IPS-NIHi11 (cell line): ENCODE data around the gene POLRMT.
A peak's percentile ranks its signal among the peaks of the same experiment; 100 is the strongest.
"Not testable (repeated sequence)": the region's sequence is repeated elsewhere in the genome, so short reads cannot be mapped to it uniquely, and the experiment has no call there.

Source experiments
- DNase-seq: peaks from one replicate; pipeline ENCODE4 v3.0.0; 2012; ENCODE audit warnings: mixed read lengths, low spot score

The POLRMT gene

DNA sequence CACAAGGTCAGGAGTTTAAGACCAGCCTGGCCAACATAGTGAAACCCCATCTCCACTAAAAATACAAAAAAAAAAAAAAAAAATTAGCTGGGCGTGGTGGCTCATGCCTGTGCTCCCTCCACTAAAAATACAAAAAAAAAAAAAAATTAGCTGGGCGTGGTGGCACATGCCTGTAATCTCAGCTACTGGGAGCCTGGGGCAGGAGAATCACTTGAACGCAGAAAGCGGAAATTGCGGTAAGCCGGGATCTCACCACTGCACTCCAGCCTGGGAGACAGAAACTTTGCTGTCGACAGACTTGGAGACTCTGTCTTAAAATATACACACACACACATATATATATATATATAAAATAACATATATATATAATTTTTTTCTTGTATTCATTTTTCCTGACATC is 6.8 kb downstream of the POLRMT start:
- DNase-seq, result not testable (repeated sequence)

DNA sequence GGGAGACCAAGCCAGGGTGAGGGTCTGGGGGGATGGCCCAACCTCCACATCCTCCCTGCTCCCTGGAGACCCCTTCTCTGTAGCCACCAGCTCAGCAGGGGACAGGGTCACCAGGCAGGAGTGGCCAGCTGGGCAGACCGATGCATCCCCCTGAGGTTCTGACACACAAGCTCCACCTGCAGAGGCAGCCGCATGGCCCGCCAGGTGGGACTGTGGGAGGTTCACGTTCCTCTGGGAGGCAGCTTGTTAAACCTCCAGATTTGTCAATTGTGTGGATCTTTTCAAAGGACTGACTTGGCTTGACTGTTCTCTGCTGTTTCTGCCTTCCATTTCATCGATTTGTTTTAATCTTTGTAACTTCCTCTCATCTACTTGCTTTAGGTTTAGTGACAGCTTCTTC is 8.1 kb downstream of the POLRMT start:
- no peak for DNase-seq

DNA sequence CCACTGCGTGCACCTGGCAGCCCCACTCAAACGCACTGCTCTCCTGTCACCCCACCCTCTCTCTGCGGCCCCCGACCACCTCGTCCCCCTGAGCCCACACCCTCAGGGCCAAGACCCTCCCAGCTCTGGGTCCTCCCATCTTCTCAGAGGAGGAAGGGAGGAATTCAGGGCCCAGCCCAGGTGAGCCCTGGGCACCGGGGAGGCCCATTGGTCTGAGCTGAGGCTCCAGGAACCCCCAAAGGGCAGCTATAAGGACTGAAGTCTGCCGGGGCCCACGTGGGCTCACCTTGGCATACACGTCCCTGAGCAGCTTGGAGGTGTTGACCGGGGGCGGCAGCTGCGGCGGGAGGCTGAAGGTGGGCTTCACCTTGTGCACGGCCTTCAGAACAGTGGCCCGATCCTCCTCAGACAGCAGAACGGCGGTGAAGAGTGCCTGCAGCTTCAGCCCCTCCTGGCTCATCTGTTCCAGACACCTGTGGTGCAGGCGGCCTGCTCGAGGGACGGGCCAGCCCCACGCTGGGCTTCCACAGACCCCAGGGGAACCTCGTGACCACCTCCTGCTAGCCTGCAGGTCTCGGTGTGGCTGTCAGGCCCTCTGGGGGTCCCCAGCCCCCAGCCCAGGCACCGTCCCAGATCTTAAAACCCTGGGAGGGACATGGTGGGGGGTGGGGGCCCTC is 8.8 kb downstream of the POLRMT start:
- DNase-seq, result no peak

DNA sequence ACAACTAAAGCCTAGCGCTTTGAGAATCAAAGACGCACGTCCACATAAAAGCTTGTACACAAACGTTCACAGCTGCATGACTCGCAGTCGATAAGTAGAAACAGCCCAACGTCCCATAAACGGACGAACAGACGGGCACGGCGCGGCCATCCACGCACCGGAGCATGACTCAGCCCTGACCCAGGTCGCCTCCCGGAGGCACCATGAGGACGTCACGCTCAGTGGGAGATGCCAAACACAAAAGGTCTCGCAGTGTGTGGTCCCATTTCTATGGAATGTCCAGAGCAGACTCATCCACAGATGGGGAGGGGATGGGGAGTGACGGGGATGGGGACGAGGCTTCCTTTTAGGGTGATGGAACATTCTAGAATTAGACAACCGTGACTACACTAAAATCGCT is 9.4 kb downstream of the POLRMT start:
- peak; percentile 65 for DNase-seq

DNA sequence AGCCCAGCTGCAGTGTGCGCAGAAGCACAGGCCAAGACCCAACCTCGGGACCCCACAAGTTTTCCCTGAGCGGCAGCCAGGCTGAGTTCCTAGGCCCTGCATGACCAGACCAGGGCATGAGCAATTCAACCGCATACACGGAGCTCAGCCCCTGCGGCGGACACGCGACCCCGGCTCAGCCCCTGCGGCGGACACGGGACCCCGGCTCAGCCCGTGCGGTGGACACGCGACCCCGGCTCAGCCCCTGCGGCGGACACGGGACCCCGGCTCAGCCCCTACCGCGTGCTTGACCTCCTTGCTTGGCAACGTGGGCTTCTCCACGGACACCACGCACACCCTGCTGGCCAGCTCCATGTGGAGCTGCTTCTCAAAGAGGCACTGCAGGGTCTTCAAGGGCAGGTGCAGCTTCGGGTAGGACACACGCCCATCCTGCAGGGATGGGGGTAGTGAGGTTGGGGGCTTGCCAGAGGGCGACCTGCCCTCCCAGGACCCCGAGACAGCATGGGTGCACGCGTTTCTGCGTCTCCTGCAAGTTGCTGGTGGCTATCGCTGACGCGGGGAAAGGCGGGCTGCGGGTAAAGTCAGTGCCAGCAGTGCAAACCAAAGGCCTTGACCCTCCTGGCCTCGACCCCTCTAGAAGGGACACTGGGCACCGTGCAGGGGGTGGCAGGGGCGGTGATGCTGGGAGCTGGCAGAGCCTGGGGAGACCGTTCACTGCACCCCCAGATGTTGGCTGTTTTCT is 10.0 kb downstream of the POLRMT start:
- no peak for DNase-seq

DNA sequence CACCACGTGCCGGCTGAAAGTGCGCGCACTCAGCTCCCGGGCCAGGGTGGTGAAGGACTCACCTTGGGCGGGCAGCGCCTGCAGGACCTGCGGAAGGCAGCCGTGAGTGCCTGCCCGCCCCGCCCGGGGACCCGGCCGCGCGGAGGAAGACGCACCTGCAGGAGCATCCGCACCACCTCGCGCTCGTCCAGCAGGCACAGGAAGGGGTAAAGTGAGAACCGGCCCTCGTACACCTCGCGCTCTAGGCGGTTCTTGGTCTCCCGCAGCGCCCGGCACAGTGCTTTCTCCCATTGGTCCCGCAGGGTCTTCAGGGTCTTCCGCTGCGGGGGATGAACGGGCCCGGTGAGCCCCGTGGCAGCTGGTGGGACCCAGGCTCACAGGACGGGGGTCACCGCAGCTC is 10.7 kb downstream of the POLRMT start:
- no peak for DNase-seq

DNA sequence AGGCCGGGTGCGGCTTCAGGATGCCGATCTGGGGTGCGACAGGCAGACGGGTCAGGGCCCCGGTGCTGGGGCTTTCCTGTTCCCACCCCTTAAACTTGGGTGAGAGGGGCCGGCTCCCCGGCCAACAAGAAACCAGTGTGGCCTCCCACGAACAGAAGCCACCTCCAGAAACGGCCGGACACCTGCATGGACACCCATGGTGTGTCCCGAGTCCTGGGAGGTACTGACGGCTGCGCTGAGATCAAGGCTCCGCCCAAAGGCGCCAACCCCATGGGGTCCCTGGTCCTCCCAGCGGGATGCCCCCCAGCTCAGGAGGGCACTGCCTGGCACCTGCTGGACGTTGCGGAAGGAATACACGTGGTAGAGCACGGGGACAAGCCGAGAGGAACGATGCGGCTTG is 11.5 kb downstream of the POLRMT start:
- no peak for DNase-seq

DNA sequence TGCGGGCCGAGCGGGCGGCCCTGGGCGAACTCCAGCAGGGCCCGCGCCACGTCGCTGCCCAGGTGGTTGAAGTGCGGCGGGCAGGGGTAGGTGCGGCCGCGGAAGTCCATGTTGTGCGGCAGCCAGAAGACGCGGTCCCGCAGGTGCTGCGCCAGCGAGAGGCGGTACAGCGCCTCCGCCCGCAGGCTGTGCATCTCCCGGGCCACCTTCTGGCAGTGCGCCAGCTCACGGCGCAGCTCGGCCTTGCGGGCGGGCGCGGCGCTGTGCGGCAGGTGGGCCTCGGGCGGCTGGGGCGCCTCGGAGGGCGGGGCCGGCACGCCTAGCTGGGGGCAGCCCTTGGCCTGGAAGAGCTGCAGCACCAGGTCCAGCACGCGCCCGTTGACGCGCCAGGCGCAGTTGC is 12.1 kb downstream of the POLRMT start:
- not testable (repeated sequence) for DNase-seq

DNA sequence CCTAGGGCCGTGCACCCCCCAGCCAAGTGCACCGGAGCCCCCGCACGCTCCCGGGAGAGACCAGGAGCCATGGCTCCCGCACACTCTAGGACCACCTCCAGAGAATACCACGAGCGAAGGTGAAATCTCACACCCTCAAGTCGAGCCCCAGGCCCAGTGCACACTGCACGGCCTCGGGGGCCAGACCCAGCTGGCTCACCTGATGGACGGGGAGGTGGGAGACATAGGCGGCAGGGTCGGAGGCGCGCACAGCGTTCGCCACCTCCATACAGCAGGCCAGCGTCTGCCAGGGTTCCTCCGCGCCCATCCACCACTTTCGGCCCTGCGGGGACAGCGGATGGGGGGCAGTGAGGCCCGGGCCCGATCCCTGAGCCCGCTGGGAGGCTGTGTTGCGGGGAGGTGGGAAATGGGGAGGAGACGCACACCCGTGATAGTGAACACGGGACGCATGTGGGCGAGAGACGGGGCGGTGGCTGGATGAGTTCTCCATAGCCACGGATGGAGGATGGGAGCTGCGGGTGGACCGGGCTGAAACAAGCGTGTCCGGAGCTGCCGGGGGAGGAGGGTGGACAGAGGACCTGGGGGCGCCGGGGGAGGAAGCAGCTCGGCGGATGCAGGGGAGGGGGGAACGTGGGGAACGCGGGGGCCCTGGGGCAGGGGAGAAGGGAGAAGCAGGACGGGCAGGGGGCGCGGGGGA is 13.0 kb downstream of the POLRMT start:
- no peak for DNase-seq

DNA sequence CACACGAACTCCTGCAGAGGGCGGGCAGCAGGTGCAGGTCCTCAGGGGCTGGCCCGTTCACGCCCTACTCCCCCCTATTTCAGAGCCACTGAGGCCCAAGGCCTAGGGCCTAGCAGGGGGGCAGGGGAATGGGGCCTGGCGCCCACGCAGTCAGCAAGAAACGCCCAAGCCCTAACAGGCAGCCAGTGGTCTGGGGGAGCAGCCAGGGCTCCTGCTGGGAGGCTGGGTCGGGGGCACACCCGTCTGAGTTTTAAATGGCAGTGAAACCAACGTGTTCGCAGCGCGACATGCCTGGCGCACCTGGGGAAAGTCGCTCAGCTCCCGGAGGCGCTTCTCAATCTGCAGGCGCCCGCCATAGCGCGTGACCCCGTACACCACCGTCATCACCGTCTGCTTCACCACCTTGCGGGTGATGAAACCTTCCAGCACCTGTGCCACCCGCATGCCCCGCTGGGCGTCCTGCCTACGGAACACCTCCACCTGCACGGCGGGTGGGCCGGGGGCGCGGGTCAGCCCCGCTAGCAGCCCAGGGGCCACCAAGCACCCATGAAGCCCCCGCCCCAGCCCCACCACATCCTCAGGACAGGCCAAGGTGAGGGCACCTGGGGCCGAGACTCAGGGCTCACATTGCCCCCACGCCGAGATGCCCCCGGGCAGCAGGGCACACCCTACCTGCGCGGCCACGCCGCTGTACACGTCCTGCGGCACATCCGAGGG is 13.9 kb downstream of the POLRMT start:
- DNase-seq, result no peak

DNA sequence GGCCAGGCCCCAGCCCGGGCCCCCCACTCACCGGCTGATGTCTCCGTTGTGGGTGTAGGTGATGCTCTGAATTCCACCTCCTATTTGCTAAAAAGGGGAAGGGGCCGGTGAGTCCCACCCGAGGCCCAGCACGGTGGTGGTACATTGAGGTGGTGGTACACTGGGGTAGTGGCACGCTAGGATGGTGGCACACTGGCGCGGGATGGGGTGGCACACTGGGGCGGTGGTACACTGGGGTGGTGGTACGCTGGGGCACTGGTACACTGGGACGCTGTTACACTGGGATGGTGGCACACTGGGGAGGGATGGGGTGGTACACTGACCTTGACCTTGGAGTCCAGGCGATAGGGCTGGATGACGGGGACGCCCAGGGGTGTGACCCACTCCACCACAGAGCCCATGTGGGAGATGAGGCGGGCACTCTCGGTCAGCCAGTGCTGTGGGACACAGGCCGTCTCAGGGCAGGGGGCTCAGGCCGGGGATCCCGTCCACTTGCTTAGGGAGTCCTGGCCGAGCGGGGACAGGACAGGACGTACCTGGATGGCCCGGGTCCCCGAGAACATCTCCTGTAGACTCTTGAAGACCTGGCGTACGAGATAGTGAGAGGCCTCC is 14.6 kb downstream of the POLRMT start:
- no peak for DNase-seq

DNA sequence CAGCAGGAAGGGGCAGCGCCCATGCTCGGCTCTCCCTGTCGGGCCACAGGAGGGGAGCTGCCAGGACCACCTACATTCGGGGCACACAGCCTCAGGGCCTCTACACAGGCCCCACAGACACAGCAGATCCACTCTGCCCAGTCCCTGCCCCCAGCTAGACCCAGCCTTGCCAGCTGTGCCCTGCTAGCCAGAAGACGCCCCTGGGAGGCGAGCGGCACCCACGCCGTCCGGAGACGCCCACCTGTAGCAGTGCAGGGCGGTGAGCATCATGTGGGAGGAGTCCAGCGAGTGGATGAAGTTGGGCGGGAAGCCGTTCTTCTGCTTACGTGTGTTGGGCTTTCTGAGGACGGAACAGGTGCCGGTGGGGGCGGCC is 15.1 kb downstream of the POLRMT start:
- no peak for DNase-seq

DNA sequence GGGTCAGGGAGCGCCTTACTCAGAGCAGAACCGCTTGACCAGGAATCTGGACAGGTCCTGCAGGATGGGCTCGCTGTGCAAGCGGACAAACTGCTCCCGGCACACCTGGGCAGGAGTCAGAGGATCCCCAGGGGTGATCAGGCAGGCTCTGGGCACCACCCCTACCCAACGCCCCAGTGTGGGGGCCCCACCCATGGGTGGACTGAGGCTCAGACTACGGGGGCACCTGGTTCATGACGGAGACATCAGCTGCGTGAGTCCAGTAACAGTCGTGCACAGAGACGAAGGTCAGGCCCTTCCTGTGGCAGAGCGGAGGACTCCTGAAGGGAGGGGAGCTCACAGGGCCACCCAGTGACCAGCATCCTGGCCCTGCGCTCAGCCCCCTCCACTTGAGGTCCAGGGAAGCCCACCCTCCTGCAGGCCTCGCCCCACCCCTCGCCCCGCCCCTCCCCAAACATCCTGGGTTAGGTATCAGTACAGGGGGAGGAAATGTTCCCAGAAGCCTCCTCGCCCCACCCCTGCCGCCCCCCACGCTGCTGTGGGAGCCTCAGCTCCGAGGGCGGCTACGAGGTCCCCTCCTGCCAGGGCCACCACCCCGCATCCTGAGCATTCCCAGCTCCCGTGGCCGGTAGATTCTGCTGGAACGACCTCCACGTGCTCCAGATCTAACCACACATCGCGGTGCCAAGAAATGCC is 15.6 kb downstream of the POLRMT start:
- DNase-seq, result no peak

DNA sequence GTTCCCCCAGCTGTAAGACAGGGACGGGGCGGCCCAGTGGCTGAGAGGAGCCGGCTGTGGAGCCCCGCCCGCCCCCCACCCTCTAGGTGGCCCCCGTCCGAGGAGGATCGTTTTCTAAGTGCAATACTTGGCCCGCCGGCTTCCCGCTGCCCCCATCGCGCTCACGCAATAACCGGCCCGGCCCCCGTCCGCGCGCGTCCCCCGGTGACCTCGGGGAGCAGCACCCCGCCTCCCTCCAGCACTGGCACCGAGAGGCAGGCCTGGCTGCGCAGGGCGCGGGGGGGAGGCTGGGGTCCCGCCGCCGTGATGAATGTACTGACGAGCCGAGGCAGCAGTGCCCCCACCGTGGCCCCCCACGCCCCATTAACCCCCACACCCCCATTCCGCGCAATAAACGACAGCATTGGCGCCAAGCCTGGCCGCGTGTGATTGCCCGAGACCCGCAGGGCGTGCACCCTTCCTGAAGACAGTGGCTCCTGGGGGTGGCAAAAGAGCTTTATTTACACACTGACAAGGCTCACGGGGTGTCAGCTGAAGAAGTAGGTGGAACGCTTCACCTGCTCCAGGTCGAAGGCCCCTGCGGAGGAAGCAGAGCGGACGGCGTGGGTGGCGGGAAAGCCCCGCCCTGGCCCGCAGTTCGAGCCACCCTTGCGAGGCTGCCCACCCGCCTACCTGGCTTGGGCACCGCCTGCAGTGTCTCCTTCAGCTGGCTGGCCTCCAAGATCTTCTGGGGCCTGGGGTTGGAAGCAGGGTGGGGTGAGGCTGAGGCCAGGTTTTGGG is 16.4 kb downstream of the POLRMT start:
- DNase-seq, result no peak

DNA sequence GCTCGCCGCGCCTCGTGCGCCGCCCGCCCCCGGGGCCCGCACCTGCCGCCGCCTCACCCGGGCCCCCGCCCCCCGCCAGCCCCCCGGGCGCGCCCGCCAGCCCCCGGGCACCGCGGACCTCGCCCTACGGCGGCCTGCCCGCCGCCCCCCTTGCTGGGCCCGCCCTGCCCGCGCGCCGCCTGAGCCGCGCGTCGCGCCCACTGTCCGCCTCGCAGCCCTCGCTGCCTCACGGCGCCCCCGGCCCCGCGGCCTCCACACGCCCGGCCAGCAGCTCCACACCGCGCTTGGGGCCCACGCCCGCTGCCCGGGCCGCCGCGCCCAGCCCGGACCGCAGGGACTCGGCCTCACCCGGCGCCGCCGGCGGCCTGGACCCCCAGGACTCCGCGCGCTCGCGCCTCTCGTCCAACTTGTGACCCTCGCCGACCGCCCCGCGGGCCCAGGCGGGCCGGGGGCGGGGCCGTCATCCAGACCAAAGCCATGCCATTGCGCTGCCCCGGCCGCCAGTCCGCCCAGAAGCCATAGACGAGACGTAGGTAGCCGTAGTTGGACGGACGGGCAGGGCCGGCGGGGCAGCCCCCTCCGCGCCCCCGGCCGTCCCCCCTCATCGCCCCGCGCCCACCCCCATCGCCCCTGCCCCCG is 17.2 kb downstream of the POLRMT start:
- DNase-seq, result peak; percentile 83

DNA sequence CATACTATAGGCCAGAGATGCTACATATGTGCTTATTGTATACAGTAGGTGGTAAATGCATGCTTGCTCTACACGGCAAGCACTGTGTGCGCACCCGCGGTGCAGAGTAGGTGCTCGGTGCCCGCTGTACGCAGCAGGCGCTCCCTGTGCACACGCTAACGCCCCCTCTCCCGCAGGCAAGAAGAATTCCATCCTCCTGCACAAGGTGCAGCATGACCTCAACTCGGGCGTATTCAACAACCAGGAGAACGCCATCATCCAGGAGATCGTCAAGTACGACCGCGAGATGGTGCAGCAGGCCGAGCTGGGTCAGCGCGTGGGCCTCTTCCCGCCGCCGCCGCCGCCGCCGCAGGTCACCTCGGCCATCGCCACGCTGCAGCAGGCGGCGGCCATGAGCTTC is 17.7 kb downstream of the POLRMT start:
- DNase-seq, result no peak

DNA sequence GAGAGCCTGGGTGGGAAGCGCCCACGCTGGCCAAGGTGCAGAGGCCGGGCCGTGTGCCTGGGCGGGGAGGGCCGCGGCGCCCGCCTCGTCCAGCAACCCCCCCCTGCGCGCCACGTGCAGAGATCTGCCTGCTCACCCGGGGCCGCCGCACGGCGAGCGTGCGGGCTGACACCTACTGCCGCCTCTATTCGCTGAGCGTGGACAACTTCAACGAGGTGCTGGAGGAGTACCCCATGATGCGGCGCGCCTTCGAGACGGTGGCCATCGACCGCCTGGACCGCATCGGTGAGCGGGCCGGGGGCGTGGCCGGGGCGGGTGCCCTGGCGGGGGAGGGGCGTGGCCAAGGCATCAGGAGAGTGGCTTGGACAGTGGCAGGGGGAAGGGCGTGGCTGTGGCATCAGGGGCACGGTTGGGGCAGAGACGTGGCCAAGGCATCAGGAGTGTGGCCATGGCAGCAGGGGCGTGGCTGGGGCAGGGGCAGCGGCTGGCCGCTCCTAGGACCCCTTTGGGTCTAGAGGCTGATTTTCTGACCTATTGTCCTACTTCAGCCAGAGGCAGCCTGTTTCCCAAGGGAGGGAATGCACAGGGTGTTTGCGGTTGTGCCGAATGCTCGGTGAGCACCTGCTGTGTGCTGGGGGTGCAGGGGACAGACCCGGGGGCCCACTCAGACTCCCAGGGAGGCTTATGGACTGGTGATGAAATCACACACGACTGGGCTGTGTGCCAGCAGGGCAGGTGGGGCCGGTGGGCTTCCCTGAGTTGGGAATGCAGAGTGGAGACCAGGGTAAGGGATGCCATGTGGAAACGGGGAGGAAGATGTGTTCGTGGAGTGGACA is 19.4 kb downstream of the POLRMT start:
- DNase-seq, result no peak

DNA sequence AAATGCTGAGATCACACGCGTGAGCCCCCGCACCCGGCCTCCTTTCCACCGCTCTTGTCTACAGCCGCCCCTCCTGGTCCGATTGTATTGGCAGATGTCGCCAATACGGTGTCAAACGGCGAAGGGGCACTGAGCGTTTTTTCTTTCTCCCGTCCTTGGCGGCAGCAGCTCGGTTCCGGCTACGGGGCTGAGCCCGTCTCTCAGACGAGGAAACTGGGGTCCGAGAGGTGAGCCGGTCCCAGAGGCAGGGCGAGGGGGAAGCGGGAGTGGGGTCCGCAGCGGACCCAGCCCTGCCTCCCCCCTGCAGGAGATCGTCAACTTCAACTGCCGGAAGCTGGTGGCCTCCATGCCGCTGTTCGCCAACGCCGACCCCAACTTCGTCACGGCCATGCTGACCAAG is 20.4 kb downstream of the POLRMT start:
- DNase-seq, result no peak

DNA sequence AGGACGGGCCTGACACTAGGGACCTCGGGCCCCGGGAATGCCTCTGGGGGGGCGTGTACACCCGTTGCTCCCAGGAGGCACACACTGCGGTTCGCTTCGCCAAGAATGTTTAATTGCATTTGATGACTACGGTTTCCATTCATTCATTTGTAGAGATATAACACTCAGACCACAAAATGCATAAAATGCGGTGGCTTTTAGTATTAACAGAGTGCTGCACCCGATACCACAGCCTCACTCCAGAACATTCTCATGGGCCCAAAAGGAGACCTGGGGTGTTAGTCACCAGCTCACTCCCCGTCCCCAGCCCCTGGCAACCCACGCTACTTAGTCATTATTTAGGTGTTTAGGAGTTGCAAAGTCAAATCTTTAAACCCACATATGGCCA is 21.9 kb downstream of the POLRMT start:
- DNase-seq, result no peak
